IPS-NIHi11 (cell line): Measurements from ENCODE around the gene CPEB1.

Source experiments
- DNase-seq: peaks from one replicate; pipeline ENCODE4 v3.0.0; 2012; ENCODE audit warnings: mixed read lengths, low spot score

The CPEB1 gene

GRCh38 chr15:82647045-82647834, at the start of gene CPEB1:
Gene CPEB1 (minus strand): TSS chr15:82647363. CDS start chr15:82628459, 18,904 bp downstream.
- DNase-seq = peak; percentile 68

GRCh38 chr15:82692171-82692570, 45.0 kb upstream of the CPEB1 start:
- DNase-seq = no peak

- no peak for DNase-seq
These were observed 42.0 kb upstream of the CPEB1 start for GRCh38 chr15:82689147-82689546.

GRCh38 chr15:82688691-82689090, 41.5 kb upstream of the CPEB1 start:
- no peak for DNase-seq

GRCh38 chr15:82681371-82681770, 34.2 kb upstream of the CPEB1 start:
- no peak for DNase-seq

- peak; percentile 97 for DNase-seq
These were observed 33.3 kb upstream of the CPEB1 start for GRCh38 chr15:82680200-82681102.

- DNase-seq = no peak
These were observed 32.5 kb upstream of the CPEB1 start for GRCh38 chr15:82679626-82680199.

GRCh38 chr15:82677720-82678323, 30.7 kb upstream of the CPEB1 start:
- no peak for DNase-seq

GRCh38 chr15:82674873-82675272, 27.7 kb upstream of the CPEB1 start:
- DNase-seq = no peak

- no peak for DNase-seq
These were observed 23.5 kb upstream of the CPEB1 start for GRCh38 chr15:82670699-82671098.

GRCh38 chr15:82666606-82667005, 19.4 kb upstream of the CPEB1 start:
- DNase-seq = no peak

- DNase-seq = no peak
These were observed 16.9 kb upstream of the CPEB1 start for GRCh38 chr15:82664021-82664420.

- peak; percentile 92 for DNase-seq
These were observed 16.0 kb upstream of the CPEB1 start for GRCh38 chr15:82663186-82663600.

- DNase-seq = no peak
These were observed 15.5 kb upstream of the CPEB1 start for GRCh38 chr15:82662641-82663040.

- DNase-seq = no peak
These were observed 13.2 kb upstream of the CPEB1 start for GRCh38 chr15:82660378-82660777.

- no peak for DNase-seq
These were observed 9.6 kb upstream of the CPEB1 start for GRCh38 chr15:82656641-82657266.

GRCh38 chr15:82655606-82656005, 8.4 kb upstream of the CPEB1 start:
- DNase-seq = no peak

GRCh38 chr15:82653483-82654168, 6.5 kb upstream of the CPEB1 start:
- no peak for DNase-seq

GRCh38 chr15:82651708-82652107, 4.5 kb upstream of the CPEB1 start:
- DNase-seq = no peak

- no peak for DNase-seq
These were observed 3.0 kb upstream of the CPEB1 start for GRCh38 chr15:82650046-82650670.
